ENCODE data around the gene VCL.

Gene VCL

DNA sequence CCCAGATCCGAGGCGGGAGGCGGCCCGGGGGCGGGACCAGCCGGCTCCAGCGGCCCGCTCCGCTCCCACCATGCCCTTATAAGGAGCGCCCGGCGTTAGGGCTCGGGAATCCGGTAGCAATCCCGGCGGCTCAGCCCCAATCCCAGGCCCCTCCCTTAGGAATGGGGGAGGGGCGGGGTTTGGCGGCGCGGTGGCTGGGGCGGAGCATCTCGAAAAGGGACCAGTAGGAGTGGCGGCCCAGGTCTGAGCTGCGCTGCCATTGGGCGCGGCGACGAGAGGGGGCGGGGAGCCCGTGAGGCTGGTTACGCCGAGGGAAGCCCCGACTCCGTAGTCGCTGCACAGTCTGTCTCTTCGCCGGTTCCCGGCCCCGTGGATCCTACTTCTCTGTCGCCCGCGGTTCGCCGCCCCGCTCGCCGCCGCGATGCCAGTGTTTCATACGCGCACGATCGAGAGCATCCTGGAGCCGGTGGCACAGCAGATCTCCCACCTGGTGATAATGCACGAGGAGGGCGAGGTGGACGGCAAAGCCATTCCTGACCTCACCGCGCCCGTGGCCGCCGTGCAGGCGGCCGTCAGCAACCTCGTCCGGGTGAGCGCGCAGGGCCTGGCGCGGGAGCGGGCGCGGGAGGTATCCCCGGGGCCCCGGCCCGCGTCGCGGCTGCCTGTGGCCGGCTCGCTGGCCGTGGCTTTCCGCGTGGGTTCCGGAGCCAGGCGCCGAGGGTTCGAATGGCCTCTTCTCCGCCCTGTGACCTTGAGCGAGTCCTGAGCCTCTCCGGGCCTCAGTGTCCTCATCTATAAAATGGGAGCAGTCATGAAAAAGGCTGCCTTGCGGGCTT, at the start of gene VCL:
Gene VCL, plus strand, starts transcription at position 330 of the 836 bp plus-strand sequence. Its CDS starts 92 bp downstream, at position 422.
- peaks cover 21% of the 10 kb centered on the region for H3K36me3 ChIP-seq (replicated peaks)
- peak within 1 kb of the TSS; percentile 97 for H3K4me3 ChIP-seq (ENCODE audit: low read depth, low read length)
- peak; percentile 98 for DNase-seq
- H3K27ac ChIP-seq: peak within 1 kb of the TSS; percentile 72
- in situ Hi-C loops (cut with HindIII; ENCODE audit: low pct_ligation_motif_present, low sequenced_read_pairs): no loop called here
- H3K27me3 ChIP-seq (replicated peaks): no peaks in the 10 kb centered on the region
- TF ChIP-seq, protein P1, sequence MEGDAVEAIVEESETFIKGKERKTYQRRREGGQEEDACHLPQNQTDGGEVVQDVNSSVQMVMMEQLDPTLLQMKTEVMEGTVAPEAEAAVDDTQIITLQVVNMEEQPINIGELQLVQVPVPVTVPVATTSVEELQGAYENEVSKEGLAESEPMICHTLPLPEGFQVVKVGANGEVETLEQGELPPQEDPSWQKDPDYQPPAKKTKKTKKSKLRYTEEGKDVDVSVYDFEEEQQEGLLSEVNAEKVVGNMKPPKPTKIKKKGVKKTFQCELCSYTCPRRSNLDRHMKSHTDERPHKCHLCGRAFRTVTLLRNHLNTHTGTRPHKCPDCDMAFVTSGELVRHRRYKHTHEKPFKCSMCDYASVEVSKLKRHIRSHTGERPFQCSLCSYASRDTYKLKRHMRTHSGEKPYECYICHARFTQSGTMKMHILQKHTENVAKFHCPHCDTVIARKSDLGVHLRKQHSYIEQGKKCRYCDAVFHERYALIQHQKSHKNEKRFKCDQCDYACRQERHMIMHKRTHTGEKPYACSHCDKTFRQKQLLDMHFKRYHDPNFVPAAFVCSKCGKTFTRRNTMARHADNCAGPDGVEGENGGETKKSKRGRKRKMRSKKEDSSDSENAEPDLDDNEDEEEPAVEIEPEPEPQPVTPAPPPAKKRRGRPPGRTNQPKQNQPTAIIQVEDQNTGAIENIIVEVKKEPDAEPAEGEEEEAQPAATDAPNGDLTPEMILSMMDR (IDR thresholded peaks at IDR 0.05; ENCODE audit: low read depth, low read length, missing control alignments): no peak

DNA sequence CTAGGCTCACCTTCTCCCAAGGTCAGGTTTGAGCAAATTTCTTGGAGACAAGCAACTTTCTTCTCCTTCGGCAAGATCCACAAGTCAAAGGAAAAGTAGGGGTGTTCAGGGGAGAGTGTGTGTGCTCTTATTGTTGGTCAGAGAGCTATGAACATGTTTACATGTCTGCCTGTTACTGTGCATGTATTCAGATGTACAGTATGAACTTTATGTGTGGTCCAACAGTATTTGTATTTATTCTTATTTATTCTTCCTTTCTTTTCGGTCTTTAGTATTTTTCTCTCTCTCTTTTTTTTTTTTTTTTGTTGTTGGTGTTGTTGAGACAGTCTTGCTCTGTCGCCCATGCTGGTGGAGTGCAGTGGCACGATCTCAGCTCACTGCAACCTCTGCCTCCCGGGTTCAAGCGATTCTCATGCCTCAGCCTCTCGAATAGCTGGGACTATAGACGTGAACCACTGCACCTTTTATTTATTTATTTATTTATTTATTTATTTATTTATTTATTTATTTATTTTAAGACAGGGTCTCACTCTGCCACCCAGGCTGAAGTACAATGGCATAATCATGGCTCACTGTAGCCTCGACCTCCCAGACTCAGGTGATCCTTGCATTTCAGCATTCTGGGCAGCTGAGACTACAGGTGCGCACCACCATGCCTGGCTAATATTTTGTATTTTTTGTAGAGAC, 48.8 kb upstream of the VCL start:
- TF ChIP-seq, protein P1 (IDR thresholded peaks at IDR 0.05; ENCODE audit: low read depth, low read length, missing control alignments): no peak

DNA sequence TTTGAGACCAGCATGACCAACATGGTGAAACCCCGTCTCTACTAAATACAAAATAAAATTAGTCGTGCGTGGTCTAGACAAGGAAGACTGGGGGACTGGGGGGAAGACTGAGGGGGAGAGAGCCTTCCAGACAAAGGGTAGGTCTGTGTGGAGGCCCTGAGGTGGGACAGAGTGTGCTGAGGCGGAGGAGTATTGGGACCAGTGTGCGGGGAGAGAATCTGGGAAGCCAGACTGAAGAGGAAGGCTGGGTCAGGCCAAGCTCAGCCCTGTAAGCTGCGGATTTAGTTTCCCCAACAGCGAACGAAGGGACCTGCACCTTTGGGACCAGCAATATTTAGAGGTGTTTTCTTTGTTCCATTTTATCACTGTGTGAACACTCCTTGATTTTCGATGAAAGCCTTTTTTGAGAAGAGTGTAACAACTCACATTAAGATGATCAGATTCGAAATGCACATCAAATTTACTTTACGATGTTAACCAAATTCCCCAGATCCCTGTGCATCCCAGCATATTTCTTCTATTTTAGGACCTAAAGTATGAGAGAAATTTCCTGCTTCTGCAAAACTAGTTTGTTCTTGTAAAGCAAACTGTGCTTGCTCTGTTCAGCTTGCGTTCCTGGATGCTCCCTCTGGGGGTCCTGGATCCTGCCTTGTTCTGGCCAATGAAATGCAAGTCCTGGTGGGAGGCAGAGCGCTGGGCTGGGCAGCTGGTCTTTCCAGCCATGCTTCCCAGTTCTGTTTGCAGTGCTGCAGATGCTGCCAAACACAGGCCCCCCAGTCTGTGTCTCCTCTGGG, 47.6 kb upstream of the VCL start:
- TF ChIP-seq, protein P1 (IDR thresholded peaks at IDR 0.05; ENCODE audit: low read depth, low read length, missing control alignments): no peak
- Histone ChIP-seq H3K36me3 (replicated peaks) (no peaks in the 10 kb centered on the region), H3K27me3 (replicated peaks) (no peaks in the 10 kb centered on the region), H3K4me3 (ENCODE audit: low read depth, low read length) (no peak overlapping the region), H3K27ac (no peak overlapping the region)
- in situ Hi-C loops (cut with HindIII; ENCODE audit: low pct_ligation_motif_present, low sequenced_read_pairs): no loop called here
- DNase-seq: no peak

More for the DNA sequence above, 48.8 kb upstream of the VCL start:
- Histone ChIP-seq H3K4me3 (ENCODE audit: low read depth, low read length) (no peak overlapping the region), H3K36me3 (replicated peaks) (no peaks in the 10 kb centered on the region), H3K27ac (no peak overlapping the region), H3K27me3 (replicated peaks) (no peaks in the 10 kb centered on the region)
- no peak for DNase-seq
- in situ Hi-C loops (cut with HindIII; ENCODE audit: low pct_ligation_motif_present, low sequenced_read_pairs): no loop called here

DNA sequence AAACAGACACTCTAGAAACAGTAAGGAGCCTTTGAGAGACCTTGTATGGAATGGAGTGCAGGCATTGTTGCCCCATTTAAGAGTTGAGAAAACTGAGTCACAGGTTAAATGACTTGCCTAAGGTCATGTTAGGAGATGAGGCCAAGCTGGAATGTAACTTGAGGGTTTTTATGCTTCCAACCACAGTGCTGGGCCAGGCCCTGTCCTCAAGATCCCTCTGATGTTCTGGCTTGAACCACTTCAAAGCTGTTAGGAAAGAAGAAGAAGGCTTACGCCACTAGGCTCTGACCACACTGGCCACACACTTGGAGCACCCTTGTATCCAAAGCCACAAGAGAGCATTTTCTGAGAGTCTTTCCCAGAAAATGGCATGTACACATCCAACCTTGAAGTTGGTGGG, 44.3 kb upstream of the VCL start:
- no peak for DNase-seq
- TF ChIP-seq, protein P1 (IDR thresholded peaks at IDR 0.05; ENCODE audit: low read depth, low read length, missing control alignments): no peak
- Histone ChIP-seq H3K27me3 (replicated peaks) (no peaks in the 10 kb centered on the region), H3K27ac (no peak overlapping the region), H3K36me3 (replicated peaks) (no peaks in the 10 kb centered on the region), H3K4me3 (ENCODE audit: low read depth, low read length) (no peak overlapping the region)
- in situ Hi-C loops (cut with HindIII; ENCODE audit: low pct_ligation_motif_present, low sequenced_read_pairs): no loop called here

DNA sequence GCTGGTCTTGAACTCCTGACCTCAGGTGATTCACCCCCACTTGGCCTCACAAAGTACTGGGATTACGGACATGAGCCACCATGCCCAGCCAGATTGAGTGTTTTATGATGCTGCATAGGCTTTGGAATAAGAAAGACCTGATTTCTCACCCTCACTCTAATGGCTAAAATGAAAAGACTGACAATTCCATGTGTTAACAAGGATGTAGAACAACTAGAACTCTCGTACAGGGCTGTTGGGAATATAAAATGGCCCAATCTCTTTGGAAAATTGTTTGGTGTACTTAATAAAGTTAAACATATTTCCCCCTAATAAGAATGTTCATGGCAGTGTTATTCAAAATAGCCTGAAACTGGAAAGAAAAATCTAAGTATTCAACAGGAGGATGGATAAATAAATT, 43.2 kb upstream of the VCL start:
- TF ChIP-seq, protein P1 (IDR thresholded peaks at IDR 0.05; ENCODE audit: low read depth, low read length, missing control alignments): no peak
- H3K4me3 ChIP-seq (ENCODE audit: low read depth, low read length): no peak overlapping the region
- no peaks in the 10 kb centered on the region for H3K36me3 ChIP-seq (replicated peaks)
- no peak for DNase-seq
- no peaks in the 10 kb centered on the region for H3K27me3 ChIP-seq (replicated peaks)
- H3K27ac ChIP-seq: no peak overlapping the region
- in situ Hi-C loops (cut with HindIII; ENCODE audit: low pct_ligation_motif_present, low sequenced_read_pairs): no loop called here
